NCI-H748 (cell line): ENCODE measurements around the gene E2F6.

Experiments used
- DNase-seq: peaks from one replicate; lab custom pipeline; 2025; ENCODE audit not compliant: unreplicated experiment; lab: John Stamatoyannopoulos, UW

The E2F6 gene

GRCh38 chr2:11459816-11460215 lies 6.1 kb downstream of the E2F6 start:
- DNase-seq = no peak

GRCh38 chr2:11458753-11459152 lies 7.2 kb downstream of the E2F6 start:
- no peak for DNase-seq

- no peak for DNase-seq
Observed at GRCh38 chr2:11457935-11458334, 8.0 kb downstream of the E2F6 start.

GRCh38 chr2:11456251-11456650 lies 9.7 kb downstream of the E2F6 start:
- no peak for DNase-seq

- DNase-seq = no peak
Observed at GRCh38 chr2:11454824-11455223, 11.1 kb downstream of the E2F6 start.

GRCh38 chr2:11450791-11451190 lies 15.2 kb downstream of the E2F6 start:
- DNase-seq = no peak

GRCh38 chr2:11446733-11447248 lies 19.2 kb downstream of the E2F6 start:
- peak; percentile 63 for DNase-seq

GRCh38 chr2:11444737-11445136 lies 21.2 kb downstream of the E2F6 start:
- DNase-seq = no peak

GRCh38 chr2:11438555-11439080 lies 27.3 kb downstream of the E2F6 start:
- DNase-seq = no peak

GRCh38 chr2:11437602-11438001 lies 28.4 kb downstream of the E2F6 start:
- no peak for DNase-seq

GRCh38 chr2:11435036-11435435 lies 30.9 kb downstream of the E2F6 start:
- DNase-seq = no peak

- DNase-seq = no peak
Observed at GRCh38 chr2:11434443-11434842, 31.5 kb downstream of the E2F6 start.

GRCh38 chr2:11433822-11434221 lies 32.1 kb downstream of the E2F6 start:
- DNase-seq = no peak

GRCh38 chr2:11430729-11431128 lies 35.2 kb downstream of the E2F6 start:
- DNase-seq = no peak

- no peak for DNase-seq
Observed at GRCh38 chr2:11427224-11427623, 38.7 kb downstream of the E2F6 start.

- DNase-seq = no peak
Observed at GRCh38 chr2:11422901-11423435, 43.0 kb downstream of the E2F6 start.

GRCh38 chr2:11422491-11422865 lies 43.5 kb downstream of the E2F6 start:
- DNase-seq = no peak

GRCh38 chr2:11421863-11422490 lies 44.0 kb downstream of the E2F6 start:
- DNase-seq = no peak

- no peak for DNase-seq
Observed at GRCh38 chr2:11420671-11421070, 45.3 kb downstream of the E2F6 start.

GRCh38 chr2:11420190-11420589 lies 45.8 kb downstream of the E2F6 start:
- DNase-seq = no peak

GRCh38 chr2:11419781-11420180 lies 46.2 kb downstream of the E2F6 start:
- DNase-seq = no peak

GRCh38 chr2:11417946-11418585 lies 47.9 kb downstream of the E2F6 start:
- peak; percentile 44 for DNase-seq
